SU-DHL-6 (cell line): ENCODE data around the gene RILP.

Source experiments
- EZH2phosphoT487 ChIP-seq: fragments of 200-600 bp; sonication (generic), shearing (Covaris generic); conservative IDR thresholded peaks from 2 replicates; pipeline ENCODE4 v1.6.1; 2018; ENCODE audit warnings: mild to moderate bottlenecking, antibody characterized with exemption, low read length, moderate library complexity, mixed read lengths
- TF ChIP-seq, protein P1 (sequence below): fragments of 200-600 bp; sonication (generic); IDR thresholded peaks from one replicate; pipeline ENCODE4 v1.5.1; 2017; ENCODE audit warnings: antibody characterized with exemption, mild to moderate bottlenecking, low read length, moderate library complexity; ENCODE audit not compliant: insufficient read depth, poor library complexity, severe bottlenecking

DNA sequence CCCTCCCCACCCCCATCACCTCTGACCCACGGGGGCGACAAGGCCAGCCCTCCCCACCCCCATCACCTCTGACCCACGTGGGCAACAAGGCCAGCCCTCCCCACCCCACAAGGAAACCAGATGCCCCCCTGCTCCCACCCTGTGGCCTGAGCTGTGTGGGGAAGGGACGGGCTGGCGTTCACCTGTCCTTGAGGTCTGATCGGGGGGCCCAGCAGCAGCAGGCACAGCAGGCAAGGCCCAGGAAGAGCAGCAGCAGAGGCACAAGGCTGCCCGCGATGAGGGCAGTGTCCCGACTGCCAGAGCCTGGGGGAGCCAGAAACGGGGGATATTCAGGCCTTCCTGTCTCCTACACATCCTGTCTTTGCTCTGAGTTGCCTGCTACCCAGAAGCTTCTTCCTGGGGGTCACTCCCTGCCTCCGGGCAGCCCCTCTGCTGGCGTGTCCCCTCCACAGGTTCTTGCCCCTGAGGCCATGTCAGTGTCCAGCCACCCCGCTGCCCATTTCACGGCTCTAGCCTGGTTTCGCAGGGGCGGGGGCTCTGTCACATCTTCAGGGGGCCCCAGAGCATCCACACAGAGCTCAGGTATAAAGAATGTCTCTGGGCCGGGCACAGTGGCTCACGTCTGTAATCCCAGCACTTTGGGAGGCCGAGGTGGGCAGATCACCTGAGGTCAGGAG, 10.9 kb downstream of the RILP start:
- TF ChIP-seq, protein P1, sequence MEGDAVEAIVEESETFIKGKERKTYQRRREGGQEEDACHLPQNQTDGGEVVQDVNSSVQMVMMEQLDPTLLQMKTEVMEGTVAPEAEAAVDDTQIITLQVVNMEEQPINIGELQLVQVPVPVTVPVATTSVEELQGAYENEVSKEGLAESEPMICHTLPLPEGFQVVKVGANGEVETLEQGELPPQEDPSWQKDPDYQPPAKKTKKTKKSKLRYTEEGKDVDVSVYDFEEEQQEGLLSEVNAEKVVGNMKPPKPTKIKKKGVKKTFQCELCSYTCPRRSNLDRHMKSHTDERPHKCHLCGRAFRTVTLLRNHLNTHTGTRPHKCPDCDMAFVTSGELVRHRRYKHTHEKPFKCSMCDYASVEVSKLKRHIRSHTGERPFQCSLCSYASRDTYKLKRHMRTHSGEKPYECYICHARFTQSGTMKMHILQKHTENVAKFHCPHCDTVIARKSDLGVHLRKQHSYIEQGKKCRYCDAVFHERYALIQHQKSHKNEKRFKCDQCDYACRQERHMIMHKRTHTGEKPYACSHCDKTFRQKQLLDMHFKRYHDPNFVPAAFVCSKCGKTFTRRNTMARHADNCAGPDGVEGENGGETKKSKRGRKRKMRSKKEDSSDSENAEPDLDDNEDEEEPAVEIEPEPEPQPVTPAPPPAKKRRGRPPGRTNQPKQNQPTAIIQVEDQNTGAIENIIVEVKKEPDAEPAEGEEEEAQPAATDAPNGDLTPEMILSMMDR: no peak
- TF ChIP-seq EZH2phosphoT487: no peak
